Ramos (cell line): ENCODE measurements around the gene SCN2A.

Source experiments
- in situ Hi-C: fragments of 300-500 bp; cut with MboI; formaldehyde crosslinking; loops from one replicate; pipeline ENCODE4 v1.14.3; 2022; ENCODE audit warnings: low sequenced_read_pairs; ENCODE audit not compliant: unreplicated experiment

Gene SCN2A

DNA sequence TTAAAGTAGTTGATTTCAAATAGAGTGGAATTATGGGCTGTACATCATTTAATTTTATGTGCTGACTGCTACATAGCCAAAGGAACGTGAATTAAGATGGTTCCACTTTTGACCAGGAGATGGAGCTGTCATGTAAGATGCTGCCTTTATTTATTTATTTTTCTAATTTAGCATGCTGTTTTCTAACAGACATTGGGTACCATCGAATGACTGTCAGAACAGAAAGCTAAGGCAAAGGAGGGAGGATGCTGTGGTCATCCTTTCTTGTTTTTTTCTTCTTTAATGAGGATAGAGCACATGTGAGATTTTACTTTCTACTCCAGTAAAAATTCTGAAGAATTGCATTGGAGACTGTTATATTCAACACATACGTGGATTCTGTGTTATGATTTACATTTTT is at the start of gene SCN2A:
TSS of gene SCN2A (plus strand) at position 185 of the 400 bp plus-strand sequence. CDS start 56,410 bp downstream, outside the sequence.
- in situ Hi-C loops: no loop called here

GRCh38 chr2:165191096-165191728 is 48.0 kb upstream of the SCN2A start:
- in situ Hi-C loops: no loop called here

DNA sequence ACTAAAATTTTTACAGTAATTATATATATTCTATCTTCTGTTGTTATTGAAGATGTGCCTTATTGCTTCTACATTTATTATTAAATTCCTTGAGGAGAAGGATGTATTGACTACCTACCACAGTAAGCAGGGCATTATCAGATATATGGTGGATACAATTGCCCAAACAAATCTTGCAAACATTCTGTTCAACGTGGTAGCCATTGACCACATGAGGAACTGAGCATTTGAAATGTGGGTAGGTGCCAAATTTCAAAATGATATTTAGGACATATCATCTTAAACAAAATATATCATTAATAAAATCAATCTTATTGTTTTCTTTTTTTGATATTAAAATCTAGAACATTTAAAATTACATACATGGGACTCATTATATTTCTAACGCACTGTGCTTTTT is 46.5 kb upstream of the SCN2A start:
- in situ Hi-C loops: no loop called here

DNA sequence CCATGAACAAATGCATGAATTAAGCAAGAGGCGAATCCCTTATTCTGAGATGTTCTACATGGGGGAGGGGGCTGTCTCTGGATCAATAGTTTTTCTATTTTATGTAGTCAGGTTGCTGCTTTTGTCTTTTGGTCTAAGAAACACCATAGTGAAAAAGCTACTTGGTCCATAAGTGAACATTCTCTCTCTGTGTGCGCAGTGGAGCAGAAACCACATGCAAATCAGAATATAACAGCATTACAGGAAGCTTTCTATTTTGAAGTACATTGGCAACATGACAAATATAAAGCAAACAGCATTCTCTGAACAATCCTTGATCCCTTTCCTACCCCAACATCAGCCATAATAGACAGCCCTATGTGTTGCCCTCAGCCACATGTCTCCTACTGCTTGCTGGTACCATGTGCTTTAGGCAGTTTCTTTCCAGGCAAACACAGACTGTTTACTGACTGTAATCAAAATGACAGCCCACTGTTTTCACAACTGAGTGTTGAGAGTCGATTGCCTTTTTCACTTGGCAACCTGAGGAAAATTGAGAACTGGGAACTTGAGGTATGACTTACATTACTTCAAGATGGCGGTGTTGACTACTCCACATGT is 45.9 kb upstream of the SCN2A start:
- in situ Hi-C loops: no loop called here

- in situ Hi-C loops: no loop called here
Measured at GRCh38 chr2:165196411-165196810, 42.8 kb upstream of the SCN2A start.

DNA sequence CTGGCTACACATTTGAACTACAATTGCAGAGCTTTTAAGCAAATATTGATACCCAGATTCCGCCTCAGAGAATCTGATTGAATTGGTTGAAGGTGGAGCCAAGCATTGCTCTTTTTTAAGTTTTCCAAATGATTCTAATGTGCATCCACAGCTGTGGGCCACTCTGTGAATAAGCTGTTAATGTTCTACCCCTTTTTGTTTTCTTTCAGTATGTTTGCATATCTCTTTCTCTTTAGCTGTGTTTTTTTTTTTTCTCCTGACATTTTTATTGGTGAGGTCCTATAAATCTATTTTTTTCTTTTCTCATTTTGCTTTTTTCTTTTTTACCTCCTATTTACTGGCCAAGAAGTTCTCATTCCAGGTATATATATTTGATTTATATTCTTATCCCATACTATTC is 41.9 kb upstream of the SCN2A start:
- in situ Hi-C loops: no loop called here

DNA sequence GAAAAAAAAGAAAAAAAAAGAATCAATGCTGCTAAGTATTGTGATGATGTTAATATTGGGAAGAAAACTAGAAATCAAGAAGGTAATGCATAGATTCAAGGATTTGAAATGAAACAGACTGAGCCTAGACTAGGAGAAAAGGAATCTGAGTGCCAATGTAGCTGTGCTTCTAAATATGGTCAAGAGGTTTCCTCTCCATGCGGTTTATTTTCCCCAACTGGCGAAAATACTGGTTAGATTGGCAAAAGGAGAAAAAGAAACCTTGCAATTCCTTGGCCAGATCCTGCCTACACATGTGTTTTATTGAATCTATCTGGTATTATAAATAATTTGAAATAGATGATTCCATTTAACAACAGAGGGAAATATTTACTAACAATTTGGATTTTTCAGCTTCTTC is 41.0 kb upstream of the SCN2A start:
- in situ Hi-C loops: no loop called here

DNA sequence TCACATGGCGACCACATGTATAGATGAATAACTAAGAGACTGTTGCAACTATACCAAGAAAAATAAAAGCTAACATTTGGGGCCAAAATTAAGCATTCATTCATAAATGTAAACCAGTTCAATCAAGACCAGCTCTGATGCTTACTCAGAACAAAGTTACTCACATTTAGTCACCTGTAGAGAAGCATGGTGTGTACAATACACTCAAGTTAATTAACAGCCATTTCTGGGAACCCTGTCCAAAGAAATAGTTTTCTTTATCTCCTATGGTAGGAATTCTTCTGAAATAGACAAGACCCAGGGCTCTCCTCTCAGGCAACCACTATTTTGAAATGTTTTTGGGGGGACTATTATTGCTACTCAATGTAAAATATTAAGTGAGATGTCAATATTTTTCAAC is 37.0 kb upstream of the SCN2A start:
- in situ Hi-C loops: no loop called here

GRCh38 chr2:165203689-165204559 is 35.3 kb upstream of the SCN2A start, which contains the start of gene SCN3A:
SCN3A (minus strand) TSS chr2:165204050; CDS start chr2:165176394, 27,656 bp downstream.
- in situ Hi-C loops: no loop called here

- in situ Hi-C loops: no loop called here
Measured at GRCh38 chr2:165205865-165206264, 33.3 kb upstream of the SCN2A start.

DNA sequence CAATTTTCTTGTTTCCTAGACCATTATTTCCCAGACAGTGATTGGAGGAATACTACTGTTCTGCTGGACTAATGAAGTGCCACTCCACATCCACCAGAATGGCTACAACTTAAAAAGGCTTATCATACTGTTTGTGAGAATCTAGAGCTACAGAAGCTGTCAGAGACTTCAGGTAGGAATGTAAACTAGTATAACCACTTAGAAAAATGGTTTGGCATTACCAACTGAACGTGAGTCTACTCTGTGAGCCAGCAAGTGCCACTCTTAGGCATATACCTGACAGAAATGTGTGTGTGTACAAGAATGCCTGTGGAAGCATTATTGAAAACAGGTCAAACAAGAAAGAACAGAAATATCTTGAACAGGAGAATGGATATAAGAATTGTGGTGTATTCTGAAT is 31.1 kb upstream of the SCN2A start:
- in situ Hi-C loops: no loop called here

- in situ Hi-C loops: no loop called here
Measured at GRCh38 chr2:165214093-165214492, 25.1 kb upstream of the SCN2A start.

GRCh38 chr2:165219481-165219880 is 19.7 kb upstream of the SCN2A start:
- in situ Hi-C loops: no loop called here

- in situ Hi-C loops: no loop called here
Measured at GRCh38 chr2:165224941-165225340, 14.3 kb upstream of the SCN2A start.

GRCh38 chr2:165227571-165227970 is 11.6 kb upstream of the SCN2A start:
- in situ Hi-C loops: no loop called here

DNA sequence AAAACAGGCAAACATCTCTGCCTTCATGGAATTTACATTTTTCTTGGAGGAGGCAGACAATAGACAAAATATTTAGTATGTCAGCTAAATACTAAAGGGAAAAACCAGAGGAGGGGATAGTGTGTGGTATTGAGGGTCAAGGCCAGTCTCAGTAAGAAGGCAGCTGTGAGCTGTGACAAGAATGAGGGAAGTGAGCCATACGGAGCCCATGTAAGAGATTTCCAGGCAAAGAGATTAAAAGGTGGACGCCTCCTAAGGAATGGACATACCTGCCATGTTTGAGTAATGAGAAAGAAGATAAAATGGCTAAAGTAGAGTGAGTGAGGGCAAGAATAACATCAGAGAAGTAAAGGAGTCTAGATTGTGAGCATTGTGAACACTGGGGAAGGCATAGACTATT is 2.2 kb upstream of the SCN2A start:
- in situ Hi-C loops: no loop called here

DNA sequence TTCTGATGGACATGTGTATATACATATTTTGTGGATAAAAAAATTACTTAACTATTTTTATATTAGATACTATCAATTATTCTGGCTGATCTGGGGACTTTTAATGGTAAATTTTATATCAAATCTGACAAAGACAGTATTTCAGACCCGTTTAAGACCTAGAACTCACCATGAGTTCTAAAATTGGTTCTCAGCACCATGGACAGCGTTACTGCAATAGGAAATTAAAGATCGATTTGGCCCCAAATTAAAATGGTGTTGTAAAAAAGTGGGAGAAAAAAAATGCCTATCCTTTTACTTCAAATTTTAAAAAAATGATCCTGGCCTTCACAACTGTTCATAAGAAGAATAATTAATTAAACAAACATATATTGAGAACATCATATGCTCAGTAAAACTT is 919 bp upstream of the SCN2A start:
- in situ Hi-C loops: no loop called here

DNA sequence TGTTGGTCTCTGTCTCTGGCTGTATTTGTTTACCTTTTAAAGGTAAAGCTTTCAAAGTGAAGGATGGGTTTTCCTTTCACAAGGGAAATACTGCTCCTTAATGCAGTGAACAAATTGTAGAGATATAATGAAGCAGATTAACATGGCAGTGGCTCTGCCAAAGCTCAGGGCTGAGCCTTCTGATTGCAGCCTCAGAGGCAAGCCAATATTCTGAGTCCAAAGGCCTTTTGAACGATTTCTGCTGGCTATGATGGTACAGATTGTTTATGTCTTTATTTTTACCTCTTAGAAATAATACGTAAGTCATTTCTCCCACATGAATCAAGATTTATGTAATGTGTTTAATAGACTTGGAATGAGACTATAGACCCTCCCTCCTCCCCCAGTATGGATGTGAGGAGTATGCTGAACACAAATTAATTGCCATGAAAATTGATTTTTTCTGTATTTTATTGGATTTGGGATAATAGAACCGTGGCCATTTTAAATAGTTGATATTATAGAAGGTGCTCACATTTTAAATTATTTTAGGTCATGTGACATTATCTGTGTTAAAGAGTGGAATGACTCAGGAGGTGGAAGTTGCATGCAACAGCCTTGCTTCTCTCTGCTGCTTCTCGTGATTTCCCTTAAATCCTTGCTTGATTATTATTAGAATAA is 772 bp downstream of the SCN2A start:
- in situ Hi-C loops: no loop called here

- in situ Hi-C loops: no loop called here
Measured at GRCh38 chr2:165240916-165241315, 1.7 kb downstream of the SCN2A start.

- in situ Hi-C loops: no loop called here
Measured at GRCh38 chr2:165245081-165245793, 6.0 kb downstream of the SCN2A start.
